Central memory CD4-positive, alpha-beta T cell (primary cell): ENCODE results near the gene FAM13A.
A peak's percentile ranks its signal among the peaks of the same experiment; 100 is the strongest.
"Not testable (repeated sequence)": the region's sequence is repeated elsewhere in the genome, so short reads cannot be mapped to it uniquely, and the experiment has no call there.

Source experiments
- DNase-seq: peaks from one replicate; pipeline ENCODE4 v3.0.0; 2022

Gene FAM13A

GRCh38 chr4:89042055-89042454, 14.9 kb downstream of the FAM13A start:
- DNase-seq, result no peak

GRCh38 chr4:89039730-89040338, 17.2 kb downstream of the FAM13A start:
- no peak for DNase-seq

GRCh38 chr4:89036535-89036934, 20.4 kb downstream of the FAM13A start:
- no peak for DNase-seq

GRCh38 chr4:89031272-89031671, 25.7 kb downstream of the FAM13A start:
- DNase-seq, result no peak

GRCh38 chr4:89029591-89029990, 27.4 kb downstream of the FAM13A start:
- peak; percentile 69 for DNase-seq

- no peak for DNase-seq
Observed at GRCh38 chr4:89026542-89026941, 30.4 kb downstream of the FAM13A start.

- DNase-seq, result peak; percentile 66
Observed at GRCh38 chr4:89024051-89024675, 32.8 kb downstream of the FAM13A start.

GRCh38 chr4:89023140-89023539, 33.8 kb downstream of the FAM13A start:
- no peak for DNase-seq

- no peak for DNase-seq
Observed at GRCh38 chr4:89022426-89023128, 34.4 kb downstream of the FAM13A start.

GRCh38 chr4:89021684-89022083, 35.3 kb downstream of the FAM13A start:
- DNase-seq, result no peak

- DNase-seq, result no peak
Observed at GRCh38 chr4:89021062-89021461, 35.9 kb downstream of the FAM13A start.

GRCh38 chr4:89014897-89015296, 42.1 kb downstream of the FAM13A start:
- not testable (repeated sequence) for DNase-seq

GRCh38 chr4:89009761-89010369, 47.1 kb downstream of the FAM13A start:
- DNase-seq, result no peak

- no peak for DNase-seq
Observed at GRCh38 chr4:89009115-89009514, 47.9 kb downstream of the FAM13A start.

- DNase-seq, result no peak
Observed at GRCh38 chr4:89008166-89008565, 48.8 kb downstream of the FAM13A start.

- DNase-seq, result no peak
Observed at GRCh38 chr4:89007338-89007939, 49.5 kb downstream of the FAM13A start.

GRCh38 chr4:89006307-89006706, 50.7 kb downstream of the FAM13A start:
- DNase-seq, result no peak

GRCh38 chr4:89005066-89005465, 51.9 kb downstream of the FAM13A start:
- not testable (repeated sequence) for DNase-seq

GRCh38 chr4:89001647-89002445, 55.1 kb downstream of the FAM13A start:
- DNase-seq, result no peak

GRCh38 chr4:89000844-89001360, 56.1 kb downstream of the FAM13A start:
- no peak for DNase-seq

- DNase-seq, result no peak
Observed at GRCh38 chr4:89000382-89000781, 56.6 kb downstream of the FAM13A start.

GRCh38 chr4:88999392-88999930, 57.5 kb downstream of the FAM13A start:
- no peak for DNase-seq
